Measurements from ENCODE around the gene C1QTNF9B. TPM values are rescaled to one million over a fixed set of nuclear protein-coding genes. Genes with fewer than 3 reads are reported as not detected.
"Not testable (repeated sequence)": the region's sequence is repeated elsewhere in the genome, so short reads cannot be mapped to it uniquely, and the experiment has no call there.

Gene C1QTNF9B
- total RNA-seq (under 1 TPM in 1 of 2 donors, not detected in 1; 0.08 TPM), polyA plus RNA-seq (under 1 TPM in 1 of 2 donors, not detected in 1; 0.24 TPM)

- 72% methylated on average over 3 of the region's 3 CpGs for WGBS
- not testable (repeated sequence) for DNase-seq (ENCODE audit: low spot score); H3K27me3 ChIP-seq (ENCODE audit: control insufficient read depth in 4 of 4, insufficient read depth in 4 of 4, low read length in 3 of 4); H3K9ac ChIP-seq (ENCODE audit: low read depth in 1 of 2, low read length in 2 of 2); H3K4me3 ChIP-seq (ENCODE audit: low read depth in 1 of 3, low read length in 3 of 3); H3K27ac ChIP-seq (ENCODE audit: low read depth in 1 of 2, low read length in 2 of 2); H3K4me1 ChIP-seq (ENCODE audit: control insufficient read depth in 4 of 4, insufficient read depth in 4 of 4, low read length in 3 of 4); H3K36me3 ChIP-seq (ENCODE audit: control insufficient read depth in 4 of 4, insufficient read depth in 3 of 4, low read depth in 1 of 4, low read length in 3 of 4); H3K9me3 ChIP-seq (ENCODE audit: control insufficient read depth in 4 of 4, low read length in 3 of 4)
Measured at GRCh38 chr13:23897452-23897919, at the start of gene C1QTNF9B. Gene C1QTNF9B (minus strand): TSS chr13:23897502.

GRCh38 chr13:23946900-23947299 lies 49.6 kb upstream of the C1QTNF9B start:
- no peak overlapping the region for H3K27ac ChIP-seq (ENCODE audit: low read depth in 1 of 2, low read length in 2 of 2)
- no peaks in the 10 kb centered on the region for H3K4me1 ChIP-seq (ENCODE audit: control insufficient read depth in 4 of 4, insufficient read depth in 4 of 4, low read length in 3 of 4)
- no peaks in the 10 kb centered on the region for H3K36me3 ChIP-seq (ENCODE audit: control insufficient read depth in 4 of 4, insufficient read depth in 3 of 4, low read depth in 1 of 4, low read length in 3 of 4)
- peaks cover 0 to 6% (median 0%) of the 10 kb centered on the region in 4 donors for H3K27me3 ChIP-seq (ENCODE audit: control insufficient read depth in 4 of 4, insufficient read depth in 4 of 4, low read length in 3 of 4)
- no peak overlapping the region for H3K9ac ChIP-seq (ENCODE audit: low read depth in 1 of 2, low read length in 2 of 2)
- no peaks in the 10 kb centered on the region for H3K9me3 ChIP-seq (ENCODE audit: control insufficient read depth in 4 of 4, low read length in 3 of 4)
- no peak overlapping the region for H3K4me3 ChIP-seq (ENCODE audit: low read depth in 1 of 3, low read length in 3 of 3)
- WGBS = 88% methylated on average over 8 of the region's 8 CpGs
- TF ChIP-seq MAX (IDR thresholded peaks at IDR 0.05) (no peak), YY1 (IDR thresholded peaks at IDR 0.05) (no peak), RAD21 (IDR thresholded peaks at IDR 0.05) (no peak), TAF1 (conservative IDR thresholded peaks at IDR 0.05) (no peak), EGR1 (IDR thresholded peaks at IDR 0.05; ENCODE audit: low read depth in 2 of 2) (no peak)
- DNase-seq (ENCODE audit: low spot score) = no peak

GRCh38 chr13:23946067-23946466 lies 48.8 kb upstream of the C1QTNF9B start:
- Histone ChIP-seq H3K4me3 (ENCODE audit: low read depth in 1 of 3, low read length in 3 of 3) (no peak overlapping the region), H3K9me3 (ENCODE audit: control insufficient read depth in 4 of 4, low read length in 3 of 4) (no peaks in the 10 kb centered on the region), H3K9ac (ENCODE audit: low read depth in 1 of 2, low read length in 2 of 2) (no peak overlapping the region), H3K27me3 (ENCODE audit: control insufficient read depth in 4 of 4, insufficient read depth in 4 of 4, low read length in 3 of 4) (peaks cover 0 to 6% (median 0%) of the 10 kb centered on the region in 4 donors), H3K27ac (ENCODE audit: low read depth in 1 of 2, low read length in 2 of 2) (no peak overlapping the region), H3K4me1 (ENCODE audit: control insufficient read depth in 4 of 4, insufficient read depth in 4 of 4, low read length in 3 of 4) (no peaks in the 10 kb centered on the region), H3K36me3 (ENCODE audit: control insufficient read depth in 4 of 4, insufficient read depth in 3 of 4, low read depth in 1 of 4, low read length in 3 of 4) (no peaks in the 10 kb centered on the region)
- TF ChIP-seq ATF3 (IDR thresholded peaks at IDR 0.05) (no peak), JUND (IDR thresholded peaks at IDR 0.05) (no peak), NR2F2 (IDR thresholded peaks at IDR 0.05) (no peak)
- no peak for DNase-seq (ENCODE audit: low spot score)
- WGBS = 60% methylated on average over 19 of the region's 19 CpGs

GRCh38 chr13:23945612-23946011 lies 48.3 kb upstream of the C1QTNF9B start:
- Histone ChIP-seq H3K4me3 (ENCODE audit: low read depth in 1 of 3, low read length in 3 of 3) (no peak overlapping the region), H3K9ac (ENCODE audit: low read depth in 1 of 2, low read length in 2 of 2) (no peak overlapping the region), H3K36me3 (ENCODE audit: control insufficient read depth in 4 of 4, insufficient read depth in 3 of 4, low read depth in 1 of 4, low read length in 3 of 4) (no peaks in the 10 kb centered on the region), H3K27ac (ENCODE audit: low read depth in 1 of 2, low read length in 2 of 2) (no peak overlapping the region), H3K27me3 (ENCODE audit: control insufficient read depth in 4 of 4, insufficient read depth in 4 of 4, low read length in 3 of 4) (peaks cover 0 to 6% (median 0%) of the 10 kb centered on the region in 4 donors), H3K9me3 (ENCODE audit: control insufficient read depth in 4 of 4, low read length in 3 of 4) (no peaks in the 10 kb centered on the region), H3K4me1 (ENCODE audit: control insufficient read depth in 4 of 4, insufficient read depth in 4 of 4, low read length in 3 of 4) (no peaks in the 10 kb centered on the region)
- 61% methylated on average over 28 of the region's 28 CpGs for WGBS
- no peak for DNase-seq (ENCODE audit: low spot score)
- TF ChIP-seq FOXA1 (IDR thresholded peaks at IDR 0.05) (no peak), HNF4A (conservative IDR thresholded peaks at IDR 0.05) (no peak), NR2F2 (IDR thresholded peaks at IDR 0.05) (no peak), HNF4G (IDR thresholded peaks at IDR 0.05) (no peak), GABPA (IDR thresholded peaks at IDR 0.05 in 1 of 2, conservative IDR thresholded peaks at IDR 0.05 in 1 of 2) (no peak), REST (IDR thresholded peaks at IDR 0.05) (no peak), CTCF (IDR thresholded peaks at IDR 0.05; ENCODE audit: low read depth, low read length, missing input control) (no peak), RAD21 (IDR thresholded peaks at IDR 0.05) (no peak), YY1 (IDR thresholded peaks at IDR 0.05) (no peak), ATF3 (IDR thresholded peaks at IDR 0.05) (no peak), FOXA2 (IDR thresholded peaks at IDR 0.05) (no peak), EGR1 (IDR thresholded peaks at IDR 0.05; ENCODE audit: low read depth in 2 of 2) (no peak), ZBTB33 (IDR thresholded peaks at IDR 0.05) (no peak)

Measured in liver (tissue), 9 donors.